Osteoblast (primary cell): ENCODE results near the gene CLEC4G. TPM values are rescaled to one million over a fixed set of nuclear protein-coding genes. Genes with fewer than 3 reads are reported as not detected.

Source experiments
- DNase-seq: peaks from one replicate; pipeline ENCODE4 v3.0.0; 2011; ENCODE audit warnings: low spot score, mixed read lengths; ENCODE audit not compliant: insufficient read length; ENCODE audit errors: missing footprints
- H2AFZ ChIP-seq: 2 replicates; pipeline ENCODE4 v1.6.0; 2011; ENCODE audit warnings: mild to moderate bottlenecking, low read length
- H3K27ac ChIP-seq: 2 replicates; pipeline ENCODE4 v1.5.1; 2011; ENCODE audit warnings: mild to moderate bottlenecking, low read depth, low read length, moderate library complexity
- H3K27me3 ChIP-seq: 2 replicates; pipeline ENCODE4 v1.6.0; 2012; ENCODE audit warnings: mild to moderate bottlenecking, control low read depth, inconsistent platforms, low read length, moderate library complexity; ENCODE audit not compliant: insufficient read depth
- H3K36me3 ChIP-seq: 2 replicates; pipeline ENCODE4 v1.5.1; 2011; ENCODE audit warnings: mild to moderate bottlenecking, low read length, control low read depth, moderate library complexity; ENCODE audit not compliant: insufficient read depth
- H3K4me1 ChIP-seq: 2 replicates; pipeline ENCODE4 v1.5.1; 2011; ENCODE audit warnings: mild to moderate bottlenecking, low read length, control low read depth, moderate library complexity; ENCODE audit not compliant: insufficient read depth
- H3K4me2 ChIP-seq: 2 replicates; pipeline ENCODE4 v1.6.0; 2011; ENCODE audit warnings: mild to moderate bottlenecking, low read length; ENCODE audit not compliant: insufficient read depth
- H3K4me3 ChIP-seq: fragments of 200-600 bp; sonication (generic); 3 replicates; pipeline ENCODE4 v1.5.1; 2012; ENCODE audit warnings: mild to moderate bottlenecking, low read length, inconsistent platforms; ENCODE audit not compliant: insufficient read depth
- H3K79me2 ChIP-seq: 2 replicates; pipeline ENCODE4 v1.6.0; 2012; ENCODE audit warnings: mild to moderate bottlenecking, low read length, control low read depth, inconsistent platforms; ENCODE audit not compliant: insufficient read depth
- H3K9me3 ChIP-seq: 2 replicates; pipeline ENCODE4 v1.5.1; 2011; ENCODE audit warnings: low read depth, low read length, control low read depth
- H4K20me1 ChIP-seq: 2 replicates; pipeline ENCODE4 v1.6.0; 2012; ENCODE audit warnings: mild to moderate bottlenecking, low read length, control low read depth; ENCODE audit not compliant: insufficient read depth
- CTCF ChIP-seq: IDR thresholded peaks from 2 replicates; pipeline ENCODE4 v1.5.1; 2011; ENCODE audit warnings: mild to moderate bottlenecking, low read depth, low read length, moderate library complexity; ENCODE audit errors: extremely low read depth
- total RNA-seq: library from RNA; depleted of rRNA; stranded (reverse); fragments of >200 nt; gene quantifications from 2 replicates; pipeline ENCODE4 v1.2.3, GENCODE V29; 2012

CLEC4G gene
- total RNA-seq, 1 donor = not detected

DNA sequence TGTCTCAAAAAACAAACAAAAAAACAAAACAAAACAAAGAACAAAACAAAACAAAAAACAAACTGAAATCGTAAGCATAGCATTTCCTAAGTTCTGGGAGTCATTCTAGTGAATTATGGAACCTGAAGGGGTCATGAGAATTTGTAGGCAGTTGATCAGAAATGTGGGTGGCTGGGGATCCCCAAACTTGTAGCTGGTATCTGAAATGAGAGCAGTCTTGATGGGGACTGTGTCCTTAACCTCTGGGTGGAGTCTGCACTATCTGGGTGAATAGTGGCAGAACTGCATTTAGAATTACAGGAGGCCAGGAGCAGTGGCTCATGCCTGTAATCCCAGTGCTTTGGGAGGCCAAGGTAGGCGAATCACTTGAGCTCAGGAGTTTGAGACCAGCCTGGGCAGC is 6.1 kb downstream of the CLEC4G start:
- Histone ChIP-seq H3K9me3 (no peaks in the 10 kb centered on the region), H3K4me3 (no peak overlapping the region), H3K4me2 (no peak overlapping the region), H4K20me1 (no peaks in the 10 kb centered on the region), H3K36me3 (no peaks in the 10 kb centered on the region), H3K4me1 (no peaks in the 10 kb centered on the region), H3K79me2 (no peaks in the 10 kb centered on the region), H3K27ac (no peak overlapping the region), H3K27me3 (peaks cover 19% of the 10 kb centered on the region), H2AFZ (no peak overlapping the region)
- TF ChIP-seq CTCF = no peak
- no peak for DNase-seq

DNA sequence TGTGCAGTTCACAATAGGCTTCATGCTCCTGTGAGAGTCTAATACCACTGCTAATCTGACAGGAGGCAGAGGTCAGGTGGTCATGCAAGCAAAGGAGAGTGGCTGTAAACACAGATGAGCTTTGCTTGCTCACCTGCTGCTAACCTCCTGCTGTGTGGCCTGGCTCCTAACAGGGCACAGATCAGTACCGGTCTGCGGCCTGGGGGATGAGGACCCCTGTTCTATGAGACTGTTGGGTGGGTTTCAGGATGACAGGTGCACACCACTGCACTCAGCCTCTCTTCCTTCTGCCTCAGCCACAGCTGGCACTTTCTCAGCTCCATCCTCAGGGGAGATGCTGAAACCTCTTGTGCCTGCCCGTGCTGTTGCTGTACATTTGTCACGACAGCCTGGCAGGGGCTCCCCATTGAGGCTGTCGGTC is 9.7 kb downstream of the CLEC4G start:
- no peaks in the 10 kb centered on the region for H3K27me3 ChIP-seq

DNA sequence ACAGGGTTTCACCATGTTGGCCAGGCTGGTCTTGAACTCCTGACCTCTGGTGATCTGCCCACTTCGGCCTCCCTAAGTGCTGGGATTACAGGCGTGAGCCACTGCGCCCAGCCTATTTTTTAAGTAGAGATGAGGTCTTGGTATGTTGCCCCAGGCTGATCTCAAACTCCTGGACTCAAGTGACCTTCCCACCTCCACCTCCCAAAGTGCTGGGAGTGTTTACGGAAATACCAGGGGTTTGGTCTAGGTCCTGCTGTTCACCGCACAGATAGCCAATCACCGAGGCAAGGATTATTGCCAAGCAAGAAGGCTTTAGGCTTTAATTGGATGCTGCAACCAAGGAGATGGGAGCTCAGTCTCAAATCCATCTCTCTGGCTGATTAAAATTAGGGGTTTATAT is 11.6 kb downstream of the CLEC4G start:
- Histone ChIP-seq H3K4me1 (no peaks in the 10 kb centered on the region), H3K4me2 (no peak overlapping the region), H2AFZ (no peak overlapping the region), H4K20me1 (no peaks in the 10 kb centered on the region), H3K4me3 (no peak overlapping the region), H3K79me2 (no peaks in the 10 kb centered on the region), H3K36me3 (no peaks in the 10 kb centered on the region), H3K9me3 (peaks cover 2% of the 10 kb centered on the region), H3K27me3 (no peaks in the 10 kb centered on the region), H3K27ac (no peak overlapping the region)
- TF ChIP-seq CTCF = no peak
- DNase-seq = no peak

More for the DNA sequence above, 9.7 kb downstream of the CLEC4G start:
- Histone ChIP-seq H3K79me2 (no peaks in the 10 kb centered on the region), H2AFZ (no peak overlapping the region), H3K27ac (no peak overlapping the region), H3K4me2 (no peak overlapping the region), H4K20me1 (no peaks in the 10 kb centered on the region), H3K9me3 (no peaks in the 10 kb centered on the region), H3K36me3 (no peaks in the 10 kb centered on the region), H3K4me3 (no peak overlapping the region), H3K4me1 (no peaks in the 10 kb centered on the region)
- no peak for TF ChIP-seq CTCF
- DNase-seq = no peak

DNA sequence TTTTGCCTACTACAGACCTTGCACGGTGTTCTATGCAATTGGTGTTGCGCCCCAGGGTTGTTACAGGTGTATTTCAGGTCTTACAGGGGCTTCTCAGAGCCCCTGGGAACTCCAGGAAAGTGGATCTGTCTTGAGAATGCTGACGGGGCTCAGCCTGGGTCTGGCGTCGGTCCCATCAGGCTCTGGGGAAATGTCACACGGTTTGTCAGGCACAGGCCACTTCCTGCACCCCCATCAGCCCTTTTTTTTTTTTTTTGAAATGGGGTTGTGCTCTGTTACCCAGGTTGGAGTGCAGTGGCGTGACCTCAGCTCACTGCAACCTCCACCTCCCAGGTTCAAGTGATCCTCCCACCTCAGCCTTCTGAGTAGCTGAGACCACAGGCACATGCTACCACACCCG is 13.2 kb downstream of the CLEC4G start:
- H3K4me3 ChIP-seq = no peak overlapping the region
- DNase-seq = no peak
- H3K27me3 ChIP-seq = no peaks in the 10 kb centered on the region
- H3K79me2 ChIP-seq = no peaks in the 10 kb centered on the region
- no peaks in the 10 kb centered on the region for H3K4me1 ChIP-seq
- peaks cover 2% of the 10 kb centered on the region for H3K9me3 ChIP-seq
- no peak overlapping the region for H2AFZ ChIP-seq
- H3K27ac ChIP-seq = no peak overlapping the region
- no peaks in the 10 kb centered on the region for H4K20me1 ChIP-seq
- no peaks in the 10 kb centered on the region for H3K36me3 ChIP-seq
- no peak for TF ChIP-seq CTCF
- H3K4me2 ChIP-seq = no peak overlapping the region
